Measurements from ENCODE around the gene SIAH1. TPM values are rescaled to one million over a fixed set of nuclear protein-coding genes. Genes with fewer than 3 reads are reported as not detected.

SIAH1 gene
- total RNA-seq, 1 donor from 2014 or later: 24.4 TPM

GRCh38 chr16:48310908-48311641 is 74.1 kb downstream of the SIAH1 start:
- no peaks in the 10 kb centered on the region for H3K9me3 ChIP-seq (ENCODE audit: insufficient read depth, low read depth, low read length)
- no peaks in the 10 kb centered on the region for H3K36me3 ChIP-seq (ENCODE audit: insufficient read depth, low read length)
- no peak overlapping the region for H3K4me3 ChIP-seq (ENCODE audit: insufficient read depth, low read depth, low read length)
- H3K27ac Mint-ChIP-seq (ENCODE audit: unreplicated experiment): no peak overlapping the region
- H3K36me3 Mint-ChIP-seq (ENCODE audit: low read depth, unreplicated experiment): peaks cover 52% of the 10 kb centered on the region
- H3K4me2 ChIP-seq (ENCODE audit: low read length): no peak overlapping the region
- H3K4me1 ChIP-seq (ENCODE audit: insufficient read depth, low read length): no peaks in the 10 kb centered on the region
- H3K9me3 Mint-ChIP-seq (ENCODE audit: unreplicated experiment): peaks cover 35% of the 10 kb centered on the region
- DNase-seq (ENCODE audit: low read depth) (no peak), FAIRE-seq (no peak)
- H3K79me2 ChIP-seq (ENCODE audit: insufficient read depth, low read length): peaks cover 9% of the 10 kb centered on the region
- H3K4me1 Mint-ChIP-seq (ENCODE audit: low read depth, unreplicated experiment): peaks cover 5% of the 10 kb centered on the region
- no peaks in the 10 kb centered on the region for H3K27me3 Mint-ChIP-seq (ENCODE audit: low read depth, unreplicated experiment)
- no peaks in the 10 kb centered on the region for H3K27me3 ChIP-seq (ENCODE audit: insufficient read depth, low read length)
- H4K20me1 ChIP-seq (ENCODE audit: insufficient read depth, low read length): peaks cover 18% of the 10 kb centered on the region
- no peak overlapping the region for H3K4me3 Mint-ChIP-seq (ENCODE audit: unreplicated experiment)
- H3K9ac ChIP-seq (ENCODE audit: low read length): no peak overlapping the region
- no peak overlapping the region for H3K27ac ChIP-seq (ENCODE audit: low read depth, low read length)
- no peak for TF ChIP-seq CTCF (IDR thresholded peaks at IDR 0.05; ENCODE audit: insufficient read depth, low read depth, low read length)
- no peak for TF ChIP-seq EZH2 (IDR thresholded peaks at IDR 0.05; ENCODE audit: insufficient read depth, low read length)
- no peak overlapping the region for H2AFZ ChIP-seq (ENCODE audit: low read depth, low read length)

Other genes with a start within 250 kb of the SIAH1 start
- gene ABCC12, start 229.4 kb downstream of the SIAH1 start, total RNA-seq: not detected in 2 replicates
- 50.5 and 50.7 TPM in 2 replicates for gene LONP2, start 141.1 kb downstream of the SIAH1 start, total RNA-seq
- gene ABCC11, start 137.9 kb downstream of the SIAH1 start, total RNA-seq: 0.29 and 0.32 TPM in 2 replicates
- 53.7 and 57.4 TPM in 2 replicates for gene N4BP1, start 224.8 kb upstream of the SIAH1 start, total RNA-seq